VCaP (cell line): ENCODE data around the gene MS4A3.
A peak's percentile ranks its signal among the peaks of the same experiment; 100 is the strongest.
"Not testable (repeated sequence)": the region's sequence is repeated elsewhere in the genome, so short reads cannot be mapped to it uniquely, and the experiment has no call there.

Experiments
- H3K27ac ChIP-seq: fragments of 450-650 bp; 2 replicates; pipeline ENCODE4 v1.5.1; 2017
- CTCF ChIP-seq: fragments of 450-650 bp; conservative IDR thresholded peaks from 2 replicates; pipeline ENCODE4 v1.5.1; 2017; ENCODE audit warnings: mild to moderate bottlenecking, moderate library complexity

MS4A3 gene

GRCh38 chr11:60098508-60098907, 42.0 kb downstream of the MS4A3 start:
- no peak for TF ChIP-seq CTCF
- H3K27ac ChIP-seq, result peak overlapping the region; percentile 34

GRCh38 chr11:60100516-60100915, 44.1 kb downstream of the MS4A3 start:
- H3K27ac ChIP-seq, result no peak overlapping the region
- TF ChIP-seq CTCF, result no peak

- not testable (repeated sequence) for H3K27ac ChIP-seq
Observed at GRCh38 chr11:60101368-60101767, 44.9 kb downstream of the MS4A3 start.

- H3K27ac ChIP-seq, result not testable (repeated sequence)
Observed at GRCh38 chr11:60104471-60105115, 48.1 kb downstream of the MS4A3 start.

- not testable (repeated sequence) for H3K27ac ChIP-seq
Observed at GRCh38 chr11:60108631-60109030, 52.2 kb downstream of the MS4A3 start.

GRCh38 chr11:60111793-60112192, 55.3 kb downstream of the MS4A3 start:
- TF ChIP-seq CTCF, result no peak
- H3K27ac ChIP-seq, result no peak overlapping the region

- no peak for TF ChIP-seq CTCF
- H3K27ac ChIP-seq, result no peak overlapping the region
Observed at GRCh38 chr11:60116996-60117790, 60.7 kb downstream of the MS4A3 start.

GRCh38 chr11:60118338-60118737, 61.9 kb downstream of the MS4A3 start:
- TF ChIP-seq CTCF, result peak; percentile 24; the same call in 1 of the 2 replicates
- H3K27ac ChIP-seq, result no peak overlapping the region

- TF ChIP-seq CTCF, result no peak
- H3K27ac ChIP-seq, result no peak overlapping the region
Observed at GRCh38 chr11:60119710-60120109, 63.2 kb downstream of the MS4A3 start.
